DOHH2 (cell line): ENCODE data around the gene BSN.

Experiments
- CTCF ChIP-seq: fragments of 200-600 bp; sonication (generic); IDR thresholded peaks from one replicate; pipeline ENCODE4 v1.5.1; 2014; ENCODE audit warnings: antibody characterized with exemption, mild to moderate bottlenecking, low read depth, low read length; ENCODE audit not compliant: poor library complexity, severe bottlenecking
- EZH2phosphoT487 ChIP-seq: fragments of 200-600 bp; sonication (generic); IDR thresholded peaks from 2 replicates; pipeline ENCODE4 v1.6.1; 2017; ENCODE audit warnings: borderline replicate concordance, mild to moderate bottlenecking, antibody characterized with exemption, low read length, moderate library complexity, mixed read lengths

GRCh38 chr3:49719214-49719884, 165.1 kb downstream of the BSN start, which contains the start of gene AMIGO3:
- TF ChIP-seq CTCF (peak; percentile 51), EZH2phosphoT487 (no peak)
